Erythroblast (primary cell): Measurements from ENCODE around the gene FXYD7.
"Not testable (repeated sequence)": the region's sequence is repeated elsewhere in the genome, so short reads cannot be mapped to it uniquely, and the experiment has no call there.

ENCODE experiments used
- DNase-seq, 2 experiments: peaks; one replicate each; lab custom pipeline; 2025; lab: John Stamatoyannopoulos, UW
- GATA1 ChIP-seq: IDR thresholded peaks from 2 replicates; pipeline ENCODE4 v1.6.1; 2011; ENCODE audit warnings: low read depth, mild to moderate bottlenecking, control low read depth, low read length, moderate library complexity
- POLR2A ChIP-seq: IDR thresholded peaks from 2 replicates; pipeline ENCODE4 v1.6.1; 2011; ENCODE audit warnings: mild to moderate bottlenecking, low read length

The FXYD7 gene

DNA sequence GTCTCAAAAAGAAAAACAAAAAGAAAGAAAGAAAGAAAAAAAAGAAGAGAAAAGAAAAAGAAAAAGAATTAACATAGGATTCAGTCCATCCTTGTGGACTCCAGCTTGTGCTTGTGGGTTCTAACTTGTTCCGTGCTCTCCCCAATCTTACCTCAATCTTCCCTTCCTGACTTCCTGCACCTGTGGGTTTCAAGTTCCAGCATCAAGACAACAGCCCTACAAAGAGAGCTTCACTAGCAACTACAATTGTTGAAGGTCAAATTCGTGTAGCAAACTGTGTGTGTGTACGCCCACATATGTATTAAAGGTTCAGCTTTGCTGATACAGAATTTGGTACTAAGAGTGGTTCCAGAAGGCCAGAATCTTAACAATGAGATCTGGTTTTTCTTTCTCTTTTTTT lies 36.8 kb downstream of the FXYD7 start:
- TF ChIP-seq POLR2A (no peak), GATA1 (no peak)
- DNase-seq: no peak

DNA sequence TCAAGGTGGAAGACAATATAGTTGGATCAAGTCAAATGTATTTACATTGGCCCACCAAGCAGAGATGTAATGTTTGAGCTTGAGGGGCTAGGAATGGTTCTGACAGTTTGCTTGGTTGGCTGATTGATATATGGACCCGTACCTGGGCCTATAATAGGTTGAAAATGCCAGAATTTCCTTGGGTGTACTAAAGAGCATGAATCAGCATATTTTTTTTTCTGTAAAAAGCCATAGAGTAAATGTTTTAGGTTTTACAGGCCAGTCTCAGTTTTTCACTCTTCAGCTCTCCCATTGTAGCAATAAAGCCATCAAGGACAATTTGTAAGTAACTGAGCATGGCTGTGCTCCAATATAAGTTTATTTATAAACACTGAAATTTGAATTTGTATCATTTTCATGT lies 38.3 kb downstream of the FXYD7 start:
- TF ChIP-seq POLR2A (no peak), GATA1 (no peak)

DNA sequence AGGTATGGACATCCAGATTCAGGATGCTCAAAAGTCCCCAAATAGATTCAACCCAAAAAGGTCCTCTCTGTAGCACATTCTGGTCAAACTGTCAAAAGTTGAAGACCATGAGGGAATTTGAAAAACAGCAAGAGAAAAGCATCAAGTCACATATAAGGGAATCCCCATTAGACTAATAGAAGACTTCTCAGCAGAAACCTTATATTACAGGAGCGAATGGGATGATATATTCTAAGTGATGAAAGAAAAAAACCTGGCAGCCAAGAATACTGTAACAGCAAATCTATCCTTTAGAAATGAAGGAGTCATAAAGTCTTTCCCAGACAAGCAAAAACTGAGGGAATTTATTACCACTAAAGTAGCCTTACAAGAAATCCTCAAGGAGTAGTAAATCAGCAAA lies 41.2 kb downstream of the FXYD7 start:
- no peak for DNase-seq

More for the DNA sequence above, 38.3 kb downstream of the FXYD7 start:
- DNase-seq: no peak

DNA sequence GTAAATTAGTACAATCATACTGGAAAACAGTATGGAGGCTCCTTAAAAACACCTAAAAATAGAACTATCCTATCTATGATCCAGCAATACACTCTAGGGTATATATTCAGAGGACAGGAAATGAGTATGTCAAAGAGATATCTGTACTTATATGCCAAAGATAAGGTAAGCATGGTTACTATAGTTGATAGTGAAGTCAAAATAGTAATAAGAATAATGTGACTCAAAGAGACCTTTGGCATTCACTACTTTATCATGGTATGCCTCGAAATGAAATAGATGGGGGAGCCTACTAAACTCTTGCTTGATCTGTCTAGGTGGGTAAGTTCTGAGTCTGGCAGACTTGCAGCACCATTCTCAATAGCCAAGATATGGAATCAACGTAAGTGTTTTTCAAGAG lies 41.8 kb downstream of the FXYD7 start:
- no peak for DNase-seq
- no peak for TF ChIP-seq GATA1
- TF ChIP-seq POLR2A: no peak

More for the DNA sequence above, 41.2 kb downstream of the FXYD7 start:
- TF ChIP-seq POLR2A: no peak
- no peak for TF ChIP-seq GATA1

DNA sequence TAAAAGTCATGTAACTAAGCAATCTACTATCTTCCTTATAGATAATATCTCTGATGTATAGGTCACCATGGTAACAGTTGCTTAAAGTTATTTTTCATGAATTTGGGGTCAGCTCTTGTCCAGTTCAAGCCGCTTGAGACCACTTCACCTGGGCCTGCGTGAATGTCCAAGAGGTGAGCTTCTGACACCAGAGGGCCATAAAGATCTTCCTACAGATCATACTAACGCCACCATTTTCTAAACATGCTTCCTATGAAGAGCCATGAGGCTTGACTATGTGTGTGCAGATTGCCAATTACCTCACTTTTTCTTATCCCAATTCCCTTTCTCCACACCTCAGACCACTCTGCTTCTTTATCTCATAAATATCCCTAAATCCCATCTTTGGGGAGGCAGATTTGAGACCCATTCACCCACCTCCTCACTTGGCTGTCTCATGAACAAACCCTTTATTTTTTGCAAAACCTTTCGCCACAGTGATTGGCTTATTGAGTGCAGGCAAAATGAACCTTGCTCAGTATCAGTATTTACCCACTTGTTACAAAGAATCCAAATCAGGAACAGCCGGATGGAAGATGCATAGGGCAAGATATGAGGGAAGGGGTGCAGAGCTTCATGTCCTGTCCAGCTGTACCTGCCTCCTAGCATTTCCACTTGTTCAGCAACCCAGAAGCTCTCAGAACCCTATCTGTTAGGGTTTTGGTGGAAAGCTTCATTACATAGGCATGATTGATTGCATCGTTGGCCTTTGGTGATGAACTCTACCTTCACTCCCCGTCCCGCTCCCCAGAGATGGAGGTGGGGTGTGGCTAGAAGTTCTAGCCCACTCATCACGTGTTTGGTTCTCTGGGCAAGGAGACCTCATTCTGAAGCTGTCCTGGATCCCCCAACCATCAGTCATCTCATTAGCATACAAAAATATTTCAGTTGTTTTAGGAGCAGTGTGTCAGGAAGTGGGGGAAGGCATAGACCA lies 51.2 kb downstream of the FXYD7 start:
- TF ChIP-seq GATA1 (no peak), POLR2A (no peak)
- no peak for DNase-seq

- no peak for DNase-seq
- TF ChIP-seq GATA1 (no peak), POLR2A (no peak)
These were observed 52.8 kb downstream of the FXYD7 start for GRCh38 chr19:35195830-35196229.

- not testable (repeated sequence) for DNase-seq
These were observed 53.8 kb downstream of the FXYD7 start for GRCh38 chr19:35196861-35197260.

DNA sequence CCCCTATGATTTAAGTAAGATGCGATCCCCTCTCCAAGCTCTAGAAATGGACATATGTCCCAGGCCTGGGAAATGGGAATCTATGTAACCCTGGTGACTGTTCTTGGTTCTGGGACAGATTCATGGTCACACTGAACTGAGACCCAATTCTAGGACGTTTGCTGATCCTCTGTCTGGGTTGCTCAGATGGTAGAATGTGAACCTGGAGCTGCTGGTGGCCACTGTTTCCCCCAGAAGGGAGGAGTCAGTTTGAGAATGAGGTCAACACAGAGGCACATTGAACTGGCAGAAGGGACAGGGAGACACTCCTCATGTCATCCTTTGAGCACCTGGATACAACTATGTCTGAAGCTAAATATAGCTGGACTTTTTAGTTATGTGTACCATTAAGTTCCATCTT lies 56.4 kb downstream of the FXYD7 start:
- no peak for DNase-seq
- no peak for TF ChIP-seq GATA1
- no peak for TF ChIP-seq POLR2A

GRCh38 chr19:35202722-35203688 lies 60.0 kb downstream of the FXYD7 start:
- TF ChIP-seq GATA1: no peak
- TF ChIP-seq POLR2A: no peak
- DNase-seq: no peak
